Glutamatergic neuron (in vitro differentiated cells): Measurements from ENCODE around the gene KSR1. TPM values are rescaled to one million over a fixed set of nuclear protein-coding genes. Genes with fewer than 3 reads are reported as not detected.

Source experiments
- DNase-seq: peaks from one replicate; pipeline ENCODE4 v3.0.0; 2022
- H3K27ac Mint-ChIP-seq: one replicate; pipeline ENCODE4 v1.8.0; 2020; ENCODE audit warnings: mild to moderate bottlenecking, mixed read lengths, inconsistent platforms; ENCODE audit not compliant: unreplicated experiment
- H3K27me3 Mint-ChIP-seq: one replicate; pipeline ENCODE4 v1.8.0; 2020; ENCODE audit warnings: mild to moderate bottlenecking, moderate library complexity, mixed read lengths, inconsistent platforms; ENCODE audit not compliant: unreplicated experiment
- H3K36me3 Mint-ChIP-seq: one replicate; pipeline ENCODE4 v1.8.0; 2020; ENCODE audit warnings: mild to moderate bottlenecking, mixed read lengths, inconsistent platforms; ENCODE audit not compliant: unreplicated experiment
- H3K4me1 Mint-ChIP-seq: one replicate; pipeline ENCODE4 v1.8.0; 2020; ENCODE audit warnings: mild to moderate bottlenecking, low read depth, mixed read lengths, inconsistent platforms; ENCODE audit not compliant: unreplicated experiment
- H3K4me3 Mint-ChIP-seq: one replicate; pipeline ENCODE4 v1.8.0; 2020; ENCODE audit warnings: mild to moderate bottlenecking, mixed read lengths, inconsistent platforms; ENCODE audit not compliant: unreplicated experiment
- H3K9me3 Mint-ChIP-seq: one replicate; pipeline ENCODE4 v1.8.0; 2020; ENCODE audit warnings: mild to moderate bottlenecking, moderate library complexity, mixed read lengths, inconsistent platforms; ENCODE audit not compliant: unreplicated experiment
- total RNA-seq: library from RNA; stranded (reverse); fragmentation: NEBNext Ultra II Directional; extraction: Animal tissue kit (Norgen Biotek cat#: 25700); gene quantifications from one replicate; pipeline ENCODE4 v1.2.1, GENCODE V29; 2021; ENCODE audit not compliant: unreplicated experiment
- TF ChIP-seq, protein P1 (sequence below): fragments of 200-600 bp; sonication (generic); IDR thresholded peaks from one replicate; pipeline ENCODE4 v1.5.0; 2021; ENCODE audit not compliant: partially characterized antibody, unreplicated experiment

KSR1 gene
- total RNA-seq, 1 donor from 2014 or later = 203 TPM

DNA sequence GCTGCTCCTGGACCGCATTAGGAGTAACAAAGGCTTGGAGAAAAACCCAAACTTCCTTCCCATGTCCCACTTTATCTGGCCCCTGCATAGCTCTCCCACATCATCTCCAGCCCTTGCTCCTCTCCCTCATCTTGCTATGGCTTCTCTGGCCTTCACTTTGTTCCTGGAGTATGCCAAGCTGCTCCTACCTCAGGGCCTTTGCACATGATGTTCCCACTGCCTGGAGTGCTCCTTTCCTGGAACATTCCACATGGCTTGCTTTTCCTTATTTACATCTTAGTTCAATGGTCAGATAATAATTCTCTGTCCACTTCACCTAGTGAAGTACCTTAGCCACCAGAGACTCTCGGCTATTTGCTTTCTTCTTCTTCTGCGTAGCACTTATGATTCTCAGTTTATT is 4.3 kb upstream of the KSR1 start:
- H3K9me3 Mint-ChIP-seq = peaks cover 8% of the 10 kb centered on the region
- H3K36me3 Mint-ChIP-seq = no peaks in the 10 kb centered on the region
- peaks cover 11% of the 10 kb centered on the region for H3K4me1 Mint-ChIP-seq
- no peak overlapping the region for H3K27ac Mint-ChIP-seq
- DNase-seq = no peak
- peaks cover 18% of the 10 kb centered on the region for H3K27me3 Mint-ChIP-seq
- H3K4me3 Mint-ChIP-seq = peak overlapping the region; percentile 17
- TF ChIP-seq, protein P1, sequence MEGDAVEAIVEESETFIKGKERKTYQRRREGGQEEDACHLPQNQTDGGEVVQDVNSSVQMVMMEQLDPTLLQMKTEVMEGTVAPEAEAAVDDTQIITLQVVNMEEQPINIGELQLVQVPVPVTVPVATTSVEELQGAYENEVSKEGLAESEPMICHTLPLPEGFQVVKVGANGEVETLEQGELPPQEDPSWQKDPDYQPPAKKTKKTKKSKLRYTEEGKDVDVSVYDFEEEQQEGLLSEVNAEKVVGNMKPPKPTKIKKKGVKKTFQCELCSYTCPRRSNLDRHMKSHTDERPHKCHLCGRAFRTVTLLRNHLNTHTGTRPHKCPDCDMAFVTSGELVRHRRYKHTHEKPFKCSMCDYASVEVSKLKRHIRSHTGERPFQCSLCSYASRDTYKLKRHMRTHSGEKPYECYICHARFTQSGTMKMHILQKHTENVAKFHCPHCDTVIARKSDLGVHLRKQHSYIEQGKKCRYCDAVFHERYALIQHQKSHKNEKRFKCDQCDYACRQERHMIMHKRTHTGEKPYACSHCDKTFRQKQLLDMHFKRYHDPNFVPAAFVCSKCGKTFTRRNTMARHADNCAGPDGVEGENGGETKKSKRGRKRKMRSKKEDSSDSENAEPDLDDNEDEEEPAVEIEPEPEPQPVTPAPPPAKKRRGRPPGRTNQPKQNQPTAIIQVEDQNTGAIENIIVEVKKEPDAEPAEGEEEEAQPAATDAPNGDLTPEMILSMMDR = no peak

DNA sequence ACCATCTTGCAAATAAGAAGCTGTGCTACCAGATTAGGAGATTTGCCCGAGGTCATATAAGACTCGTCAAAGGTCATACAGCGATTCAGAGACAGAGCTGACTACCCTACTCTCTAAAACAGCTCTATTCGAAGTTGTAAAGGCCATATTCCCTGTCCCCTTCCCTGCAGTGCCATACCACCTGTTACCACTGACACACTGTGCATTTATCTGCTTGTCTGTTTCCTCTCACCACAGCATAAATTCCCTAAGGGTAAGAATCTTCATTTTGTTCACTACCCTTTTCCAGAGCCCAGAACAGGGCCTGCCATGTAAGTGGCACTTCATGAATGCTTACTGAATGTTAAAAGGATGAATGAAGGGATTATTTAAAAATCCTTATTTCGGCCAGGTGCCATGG is 3.4 kb upstream of the KSR1 start:
- Mint-ChIP-seq H3K4me3 (no peak overlapping the region), H3K36me3 (no peaks in the 10 kb centered on the region), H3K9me3 (peaks cover 11% of the 10 kb centered on the region), H3K27ac (no peak overlapping the region), H3K4me1 (peaks cover 11% of the 10 kb centered on the region), H3K27me3 (peaks cover 22% of the 10 kb centered on the region)
- TF ChIP-seq, protein P1 = no peak
- no peak for DNase-seq

DNA sequence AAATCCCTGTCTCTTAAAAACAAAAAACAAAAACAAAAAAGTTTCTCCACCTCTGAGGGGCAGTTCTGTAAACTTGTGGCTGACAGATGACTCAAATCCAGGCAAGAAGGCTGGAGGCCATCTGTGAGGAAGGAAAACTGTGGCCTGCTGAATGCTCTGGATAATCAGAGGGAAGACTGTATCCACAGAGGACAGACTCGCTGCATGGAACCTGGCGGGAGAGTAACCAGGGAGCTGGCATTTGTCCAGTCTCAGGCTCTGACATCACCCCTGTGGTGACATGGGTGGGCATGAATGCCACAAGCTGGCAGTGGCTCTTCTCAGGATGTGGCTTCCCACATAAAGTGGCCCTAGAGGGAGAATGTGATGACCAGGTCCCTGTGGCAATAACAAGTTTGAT is 2.8 kb upstream of the KSR1 start:
- Mint-ChIP-seq H3K4me3 (no peak overlapping the region), H3K9me3 (peaks cover 11% of the 10 kb centered on the region), H3K36me3 (no peaks in the 10 kb centered on the region), H3K4me1 (peaks cover 11% of the 10 kb centered on the region), H3K27ac (no peak overlapping the region), H3K27me3 (peaks cover 22% of the 10 kb centered on the region)
- TF ChIP-seq, protein P1 = no peak
- no peak for DNase-seq

DNA sequence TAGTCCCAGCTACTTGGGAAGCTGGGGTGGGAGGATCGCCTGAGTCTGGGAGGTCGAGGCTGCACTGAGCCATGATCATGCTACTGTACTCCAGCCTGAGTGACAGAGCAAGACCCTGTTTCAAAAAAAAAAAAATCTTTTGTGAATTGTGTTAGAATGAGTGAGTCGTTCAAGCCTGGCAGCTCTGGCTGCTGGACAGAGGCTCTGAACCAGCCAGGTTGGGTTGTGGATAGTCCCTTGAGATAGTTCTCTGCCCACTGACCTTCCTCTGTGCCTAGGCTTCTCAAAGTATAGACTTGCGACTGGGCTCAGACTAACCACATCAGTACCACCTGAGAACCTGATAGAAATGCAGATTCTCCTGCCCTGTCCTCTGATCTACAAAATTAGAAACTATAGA is 2.2 kb upstream of the KSR1 start:
- TF ChIP-seq, protein P1 = no peak
- H3K27me3 Mint-ChIP-seq = peaks cover 19% of the 10 kb centered on the region
- H3K27ac Mint-ChIP-seq = no peak overlapping the region
- DNase-seq = no peak
- peaks cover 15% of the 10 kb centered on the region for H3K4me1 Mint-ChIP-seq
- no peak overlapping the region for H3K4me3 Mint-ChIP-seq
- H3K36me3 Mint-ChIP-seq = no peaks in the 10 kb centered on the region
- H3K9me3 Mint-ChIP-seq = peaks cover 12% of the 10 kb centered on the region

DNA sequence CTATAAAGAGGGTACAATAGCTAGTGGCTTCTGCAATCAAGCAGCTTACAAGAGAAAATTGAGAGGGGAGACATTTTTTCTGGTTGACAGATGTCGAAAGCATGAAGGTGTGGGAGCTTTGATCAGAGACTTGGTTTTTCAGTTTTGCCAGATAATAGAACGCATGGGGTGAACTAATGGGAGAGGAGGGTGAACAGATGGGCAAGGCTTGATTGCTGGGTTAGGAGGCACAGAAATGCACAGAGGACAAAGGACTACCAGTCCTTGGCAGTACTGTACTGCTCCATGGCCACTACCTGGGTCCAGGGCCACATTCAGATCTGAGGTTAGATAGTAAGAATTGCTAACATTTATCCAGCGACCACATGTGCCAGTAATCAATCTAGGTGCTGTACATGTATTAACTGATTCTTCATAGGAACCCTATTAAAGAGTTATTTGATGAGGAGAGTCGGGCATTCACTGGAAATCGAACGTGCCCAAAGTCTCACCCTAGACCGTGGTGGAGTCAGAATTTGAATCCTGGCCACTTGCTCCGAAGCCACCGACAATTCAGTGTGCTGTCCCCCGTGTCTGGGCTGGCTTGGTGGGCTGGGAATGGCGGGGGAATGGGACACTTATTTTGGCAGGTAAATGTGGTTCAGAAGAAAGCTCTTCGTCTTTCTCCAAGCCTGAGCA is 873 bp upstream of the KSR1 start:
- Mint-ChIP-seq H3K9me3 (peaks cover 11% of the 10 kb centered on the region), H3K4me1 (peaks cover 25% of the 10 kb centered on the region), H3K27me3 (peaks cover 19% of the 10 kb centered on the region), H3K4me3 (peak overlapping the region; percentile 87), H3K27ac (peak overlapping the region; percentile 86), H3K36me3 (no peaks in the 10 kb centered on the region)
- TF ChIP-seq, protein P1 = no peak
- no peak for DNase-seq
